PFSK-1 (cell line): ENCODE data around the gene IDH3A.

Source experiments
- FOXP2 ChIP-seq: optimal IDR thresholded peaks from 2 replicates; pipeline ENCODE3; 2011; ENCODE audit warnings: borderline replicate concordance, control low read depth, inconsistent platforms; ENCODE audit not compliant: insufficient read depth; ENCODE audit errors: extremely low read length, extremely low read depth
- POLR2AphosphoS5 ChIP-seq: IDR thresholded peaks from 2 replicates; pipeline ENCODE4 v1.6.1; 2012; ENCODE audit warnings: low read depth, mild to moderate bottlenecking, control low read depth, low read length, moderate library complexity
- REST ChIP-seq, 2 experiments: IDR thresholded peaks; 2 replicates each; pipeline versions ENCODE4 v1.6.1 to v1.8.0; 2011 to 2012; ENCODE audit warnings: low read depth in 2 of 2, low read length in 2 of 2, control low read depth in 1 of 2, inconsistent platforms in 1 of 2, mild to moderate bottlenecking in 1 of 2, moderate library complexity in 1 of 2; ENCODE audit not compliant: insufficient read depth in 1 of 2
- SIN3A ChIP-seq: IDR thresholded peaks from 2 replicates; pipeline ENCODE4 v1.6.1; 2012; ENCODE audit warnings: mild to moderate bottlenecking, low read length, moderate library complexity, borderline replicate concordance; ENCODE audit not compliant: insufficient read depth
- TAF1 ChIP-seq: IDR thresholded peaks from 2 replicates; pipeline ENCODE4 v1.6.1; 2012; ENCODE audit warnings: low read length, control low read depth, borderline replicate concordance; ENCODE audit not compliant: insufficient read depth

The IDH3A gene

GRCh38 chr15:78170848-78171773, 21.9 kb downstream of the IDH3A start:
- TF ChIP-seq SIN3A (no peak), POLR2AphosphoS5 (no peak), TAF1 (no peak), REST (IDR thresholded peaks at IDR 0.05; ENCODE audit: insufficient read depth in 1 of 2, low read depth in 2 of 2, low read length in 2 of 2) (no peak), FOXP2 (no peak)

DNA sequence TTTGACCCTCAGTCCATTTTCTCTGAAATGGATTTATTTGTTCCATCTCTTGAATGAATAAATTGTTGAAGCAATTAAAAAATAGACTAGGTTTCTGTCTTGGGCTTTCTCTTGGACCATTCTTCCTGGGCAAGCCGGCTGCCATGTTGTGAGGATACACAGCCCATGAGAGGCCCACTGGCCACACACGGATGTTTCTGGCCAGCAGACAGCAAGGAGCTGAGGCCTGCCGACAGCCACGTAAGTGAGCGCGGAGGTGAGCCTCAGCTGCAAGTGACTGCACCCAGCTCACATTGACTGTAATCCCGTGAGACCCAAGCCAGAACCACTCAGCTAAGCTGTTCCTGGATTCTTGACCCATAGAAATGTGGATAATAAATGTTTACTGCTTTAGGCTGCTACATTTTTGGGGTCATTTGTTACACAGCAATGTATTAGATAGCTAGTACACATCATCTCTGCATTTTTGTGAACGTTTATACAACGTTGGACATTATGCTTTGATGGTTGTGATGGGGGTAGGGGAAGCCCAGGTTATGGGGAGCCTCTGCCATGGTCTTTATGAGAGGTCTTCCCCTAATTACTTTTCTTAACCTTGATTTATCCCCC, 22.8 kb downstream of the IDH3A start:
- TF ChIP-seq FOXP2 (no peak), POLR2AphosphoS5 (no peak), SIN3A (no peak)

GRCh38 chr15:78174401-78174800, 25.2 kb downstream of the IDH3A start:
- no peak for TF ChIP-seq TAF1
- TF ChIP-seq REST (IDR thresholded peaks at IDR 0.05; ENCODE audit: insufficient read depth in 1 of 2, low read depth in 2 of 2, low read length in 2 of 2), result no peak
- TF ChIP-seq POLR2AphosphoS5, result no peak
- no peak for TF ChIP-seq SIN3A
- TF ChIP-seq FOXP2, result no peak

GRCh38 chr15:78175330-78175729, 26.2 kb downstream of the IDH3A start:
- TF ChIP-seq FOXP2 (no peak), SIN3A (no peak), REST (IDR thresholded peaks at IDR 0.05; ENCODE audit: insufficient read depth in 1 of 2, low read depth in 2 of 2, low read length in 2 of 2) (no peak), POLR2AphosphoS5 (no peak), TAF1 (no peak)

DNA sequence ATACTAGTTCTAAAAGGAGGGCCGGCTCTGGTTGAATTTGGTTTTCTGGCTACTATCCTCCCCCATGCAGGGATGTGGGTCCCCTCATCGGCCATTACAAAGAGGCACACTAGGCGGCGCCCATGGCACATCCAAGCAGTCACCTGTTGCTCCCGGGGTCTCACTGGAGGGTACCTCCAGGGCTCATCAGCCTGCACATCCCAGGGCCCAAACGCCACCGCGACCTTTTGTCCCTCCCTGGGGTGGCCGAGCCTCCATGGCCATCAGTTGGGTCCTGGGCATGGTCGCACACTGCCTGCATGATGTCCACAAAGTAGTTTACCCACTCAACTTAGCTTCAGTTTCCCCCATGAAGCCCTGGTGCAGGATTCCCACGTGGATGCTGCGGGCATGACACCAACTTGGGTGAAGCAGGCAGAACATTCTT, 28.3 kb downstream of the IDH3A start:
- no peak for TF ChIP-seq FOXP2
- no peak for TF ChIP-seq SIN3A
- no peak for TF ChIP-seq TAF1
- TF ChIP-seq POLR2AphosphoS5, result no peak
- TF ChIP-seq REST (IDR thresholded peaks at IDR 0.05; ENCODE audit: insufficient read depth in 1 of 2, low read depth in 2 of 2, low read length in 2 of 2), result no peak
